HepG2 (cell line): ENCODE results near the gene ESYT2.

Source experiments
- ATM ChIP-seq: fragments of 450-650 bp; IDR thresholded peaks from 2 replicates; pipeline ENCODE4 v1.7.1; 2017; ENCODE audit warnings: mild to moderate bottlenecking, borderline replicate concordance
- CTCF ChIP-seq: sonication (generic); formaldehyde crosslinking; IDR thresholded peaks from 2 replicates; pipeline ENCODE4 v1.5.0; 2020; ENCODE audit warnings: mild to moderate bottlenecking, missing genetic modification reagents, moderate library complexity
- GABPA ChIP-seq, 2 experiments: IDR thresholded peaks; 2 replicates each; pipeline ENCODE4 v1.6.1; 2011 to 2016; ENCODE audit warnings: low read depth in 2 of 2, low read length in 1 of 2, missing biosample characterization in 1 of 2, missing genetic modification characterization in 1 of 2
- HDAC2 ChIP-seq: sonication (generic); formaldehyde crosslinking; IDR thresholded peaks from 2 replicates; pipeline ENCODE4 v1.4.0; 2020; ENCODE audit warnings: missing genetic modification reagents
- HNRNPUL1 ChIP-seq: fragments of 200-400 bp; formaldehyde crosslinking; IDR thresholded peaks from 2 replicates; pipeline ENCODE4 v1.6.1; 2017; ENCODE audit warnings: low read depth, mild to moderate bottlenecking, low read length, moderate library complexity
- YY1 ChIP-seq: IDR thresholded peaks from 2 replicates; pipeline ENCODE4 v1.6.1; 2011; ENCODE audit warnings: low read length, low read depth, moderate library complexity, mild to moderate bottlenecking; ENCODE audit not compliant: insufficient read depth, insufficient replicate concordance
- ZIK1 ChIP-seq: sonication (generic); formaldehyde crosslinking; IDR thresholded peaks from 2 replicates; pipeline ENCODE4 v1.5.0; 2020; ENCODE audit warnings: mild to moderate bottlenecking, low read depth, missing genetic modification reagents, borderline replicate concordance
- ZNF235 ChIP-seq: sonication (generic); formaldehyde crosslinking; IDR thresholded peaks from 2 replicates; pipeline ENCODE4 v1.8.1; 2023; ENCODE audit warnings: mild to moderate bottlenecking, missing genetic modification reagents, borderline replicate concordance
- ZNF296 ChIP-seq: sonication (generic); formaldehyde crosslinking; conservative IDR thresholded peaks from 2 replicates; pipeline ENCODE4 v1.5.0; 2020; ENCODE audit warnings: mild to moderate bottlenecking, missing genetic modification reagents
- TF ChIP-seq, protein P1 (sequence below), 2 experiments: IDR thresholded peaks; 2 replicates each; pipeline ENCODE4 v1.6.1; 2011 to 2012; ENCODE audit warnings: low read length in 2 of 2, borderline replicate concordance in 1 of 2, low read depth in 1 of 2, mild to moderate bottlenecking in 1 of 2, moderate library complexity in 1 of 2
- TF ChIP-seq, protein P2 (sequence below), 2 experiments: sonication (generic) in 1 of 2; formaldehyde crosslinking in 1 of 2; IDR thresholded peaks; 2 replicates each; pipeline versions ENCODE4 v1.5.1 to v1.6.1; 2011 to 2020; ENCODE audit warnings: borderline replicate concordance in 1 of 2, low read depth in 1 of 2, low read length in 1 of 2, mild to moderate bottlenecking in 1 of 2, missing genetic modification reagents in 1 of 2, moderate library complexity in 1 of 2
- TF ChIP-seq, protein P3 (sequence below): sonication (generic); formaldehyde crosslinking; IDR thresholded peaks from 2 replicates; pipeline ENCODE4 v1.4.0; 2020; ENCODE audit warnings: mild to moderate bottlenecking, missing genetic modification reagents
- TF ChIP-seq, protein P4 (sequence below): sonication (generic); formaldehyde crosslinking; IDR thresholded peaks from 2 replicates; pipeline ENCODE4 v1.4.0; 2020; ENCODE audit warnings: low read depth, mild to moderate bottlenecking, missing genetic modification reagents
- TF ChIP-seq, protein P5 (sequence below), 2 experiments: sonication (generic) in 1 of 2; formaldehyde crosslinking in 1 of 2; IDR thresholded peaks; 2 replicates each; pipeline versions ENCODE4 v1.4.0 to v1.6.1; 2016 to 2020; ENCODE audit warnings: borderline replicate concordance in 1 of 2, low read depth in 1 of 2, mild to moderate bottlenecking in 1 of 2, missing genetic modification reagents in 1 of 2

GRCh38 chr7:158782761-158783401 lies 46.4 kb downstream of the ESYT2 start:
- TF ChIP-seq ZNF296 (CRISPR knock-in tag), result no peak
- TF ChIP-seq ZNF235, result no peak
- TF ChIP-seq, protein P1, sequence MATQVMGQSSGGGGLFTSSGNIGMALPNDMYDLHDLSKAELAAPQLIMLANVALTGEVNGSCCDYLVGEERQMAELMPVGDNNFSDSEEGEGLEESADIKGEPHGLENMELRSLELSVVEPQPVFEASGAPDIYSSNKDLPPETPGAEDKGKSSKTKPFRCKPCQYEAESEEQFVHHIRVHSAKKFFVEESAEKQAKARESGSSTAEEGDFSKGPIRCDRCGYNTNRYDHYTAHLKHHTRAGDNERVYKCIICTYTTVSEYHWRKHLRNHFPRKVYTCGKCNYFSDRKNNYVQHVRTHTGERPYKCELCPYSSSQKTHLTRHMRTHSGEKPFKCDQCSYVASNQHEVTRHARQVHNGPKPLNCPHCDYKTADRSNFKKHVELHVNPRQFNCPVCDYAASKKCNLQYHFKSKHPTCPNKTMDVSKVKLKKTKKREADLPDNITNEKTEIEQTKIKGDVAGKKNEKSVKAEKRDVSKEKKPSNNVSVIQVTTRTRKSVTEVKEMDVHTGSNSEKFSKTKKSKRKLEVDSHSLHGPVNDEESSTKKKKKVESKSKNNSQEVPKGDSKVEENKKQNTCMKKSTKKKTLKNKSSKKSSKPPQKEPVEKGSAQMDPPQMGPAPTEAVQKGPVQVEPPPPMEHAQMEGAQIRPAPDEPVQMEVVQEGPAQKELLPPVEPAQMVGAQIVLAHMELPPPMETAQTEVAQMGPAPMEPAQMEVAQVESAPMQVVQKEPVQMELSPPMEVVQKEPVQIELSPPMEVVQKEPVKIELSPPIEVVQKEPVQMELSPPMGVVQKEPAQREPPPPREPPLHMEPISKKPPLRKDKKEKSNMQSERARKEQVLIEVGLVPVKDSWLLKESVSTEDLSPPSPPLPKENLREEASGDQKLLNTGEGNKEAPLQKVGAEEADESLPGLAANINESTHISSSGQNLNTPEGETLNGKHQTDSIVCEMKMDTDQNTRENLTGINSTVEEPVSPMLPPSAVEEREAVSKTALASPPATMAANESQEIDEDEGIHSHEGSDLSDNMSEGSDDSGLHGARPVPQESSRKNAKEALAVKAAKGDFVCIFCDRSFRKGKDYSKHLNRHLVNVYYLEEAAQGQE (IDR thresholded peaks at IDR 0.05; ENCODE audit: borderline replicate concordance in 1 of 2, low read depth in 1 of 2, low read length in 2 of 2), result no peak
- TF ChIP-seq YY1, result no peak
- TF ChIP-seq CTCF (CRISPR knock-in tag), result peak; percentile 53
- no peak for TF ChIP-seq ZIK1 (CRISPR knock-in tag)
- TF ChIP-seq, protein P2, sequence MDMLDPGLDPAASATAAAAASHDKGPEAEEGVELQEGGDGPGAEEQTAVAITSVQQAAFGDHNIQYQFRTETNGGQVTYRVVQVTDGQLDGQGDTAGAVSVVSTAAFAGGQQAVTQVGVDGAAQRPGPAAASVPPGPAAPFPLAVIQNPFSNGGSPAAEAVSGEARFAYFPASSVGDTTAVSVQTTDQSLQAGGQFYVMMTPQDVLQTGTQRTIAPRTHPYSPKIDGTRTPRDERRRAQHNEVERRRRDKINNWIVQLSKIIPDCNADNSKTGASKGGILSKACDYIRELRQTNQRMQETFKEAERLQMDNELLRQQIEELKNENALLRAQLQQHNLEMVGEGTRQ (IDR thresholded peaks at IDR 0.05; ENCODE audit: low read depth, low read length), result no peak
- TF ChIP-seq, protein P2 (CRISPR knock-in tag; IDR thresholded peaks at IDR 0.05; ENCODE audit: borderline replicate concordance), result no peak
- no peak for TF ChIP-seq HDAC2 (CRISPR knock-in tag)
- no peak for TF ChIP-seq GABPA (IDR thresholded peaks at IDR 0.05; ENCODE audit: low read depth, low read length)
- no peak for TF ChIP-seq GABPA (CRISPR knock-in tag; IDR thresholded peaks at IDR 0.05; ENCODE audit: low read depth)
- TF ChIP-seq ATM, result no peak
- TF ChIP-seq HNRNPUL1, result no peak
- TF ChIP-seq, protein P3, sequence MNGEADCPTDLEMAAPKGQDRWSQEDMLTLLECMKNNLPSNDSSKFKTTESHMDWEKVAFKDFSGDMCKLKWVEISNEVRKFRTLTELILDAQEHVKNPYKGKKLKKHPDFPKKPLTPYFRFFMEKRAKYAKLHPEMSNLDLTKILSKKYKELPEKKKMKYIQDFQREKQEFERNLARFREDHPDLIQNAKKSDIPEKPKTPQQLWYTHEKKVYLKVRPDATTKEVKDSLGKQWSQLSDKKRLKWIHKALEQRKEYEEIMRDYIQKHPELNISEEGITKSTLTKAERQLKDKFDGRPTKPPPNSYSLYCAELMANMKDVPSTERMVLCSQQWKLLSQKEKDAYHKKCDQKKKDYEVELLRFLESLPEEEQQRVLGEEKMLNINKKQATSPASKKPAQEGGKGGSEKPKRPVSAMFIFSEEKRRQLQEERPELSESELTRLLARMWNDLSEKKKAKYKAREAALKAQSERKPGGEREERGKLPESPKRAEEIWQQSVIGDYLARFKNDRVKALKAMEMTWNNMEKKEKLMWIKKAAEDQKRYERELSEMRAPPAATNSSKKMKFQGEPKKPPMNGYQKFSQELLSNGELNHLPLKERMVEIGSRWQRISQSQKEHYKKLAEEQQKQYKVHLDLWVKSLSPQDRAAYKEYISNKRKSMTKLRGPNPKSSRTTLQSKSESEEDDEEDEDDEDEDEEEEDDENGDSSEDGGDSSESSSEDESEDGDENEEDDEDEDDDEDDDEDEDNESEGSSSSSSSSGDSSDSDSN (CRISPR knock-in tag), result no peak
- TF ChIP-seq, protein P4, sequence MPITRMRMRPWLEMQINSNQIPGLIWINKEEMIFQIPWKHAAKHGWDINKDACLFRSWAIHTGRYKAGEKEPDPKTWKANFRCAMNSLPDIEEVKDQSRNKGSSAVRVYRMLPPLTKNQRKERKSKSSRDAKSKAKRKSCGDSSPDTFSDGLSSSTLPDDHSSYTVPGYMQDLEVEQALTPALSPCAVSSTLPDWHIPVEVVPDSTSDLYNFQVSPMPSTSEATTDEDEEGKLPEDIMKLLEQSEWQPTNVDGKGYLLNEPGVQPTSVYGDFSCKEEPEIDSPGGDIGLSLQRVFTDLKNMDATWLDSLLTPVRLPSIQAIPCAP (CRISPR knock-in tag), result no peak
- TF ChIP-seq, protein P5, sequence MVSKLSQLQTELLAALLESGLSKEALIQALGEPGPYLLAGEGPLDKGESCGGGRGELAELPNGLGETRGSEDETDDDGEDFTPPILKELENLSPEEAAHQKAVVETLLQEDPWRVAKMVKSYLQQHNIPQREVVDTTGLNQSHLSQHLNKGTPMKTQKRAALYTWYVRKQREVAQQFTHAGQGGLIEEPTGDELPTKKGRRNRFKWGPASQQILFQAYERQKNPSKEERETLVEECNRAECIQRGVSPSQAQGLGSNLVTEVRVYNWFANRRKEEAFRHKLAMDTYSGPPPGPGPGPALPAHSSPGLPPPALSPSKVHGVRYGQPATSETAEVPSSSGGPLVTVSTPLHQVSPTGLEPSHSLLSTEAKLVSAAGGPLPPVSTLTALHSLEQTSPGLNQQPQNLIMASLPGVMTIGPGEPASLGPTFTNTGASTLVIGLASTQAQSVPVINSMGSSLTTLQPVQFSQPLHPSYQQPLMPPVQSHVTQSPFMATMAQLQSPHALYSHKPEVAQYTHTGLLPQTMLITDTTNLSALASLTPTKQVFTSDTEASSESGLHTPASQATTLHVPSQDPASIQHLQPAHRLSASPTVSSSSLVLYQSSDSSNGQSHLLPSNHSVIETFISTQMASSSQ (IDR thresholded peaks at IDR 0.05; ENCODE audit: low read depth), result no peak
- TF ChIP-seq, protein P5 (CRISPR knock-in tag; IDR thresholded peaks at IDR 0.05; ENCODE audit: borderline replicate concordance), result no peak
